Hindlimb muscle (tissue), 1 donor: Measurements from ENCODE around the gene FCN1. TPM values are rescaled to one million over a fixed set of nuclear protein-coding genes. Genes with fewer than 3 reads are reported as not detected.

Experiments used
- DNase-seq: peaks from one replicate; pipeline ENCODE4 v3.0.0-alpha.2; 2013
- polyA plus RNA-seq: library from polyadenylated mRNA; unstranded; fragments of 120-200 nt; gene quantifications from one replicate; pipeline ENCODE4 v1.2.1, GENCODE V29; 2013; ENCODE audit not compliant: insufficient read length

FCN1 gene
- polyA plus RNA-seq, 1 donor = 3.8 TPM

- no peak for DNase-seq
Measured at GRCh38 chr9:134951461-134951860, 33.7 kb upstream of the FCN1 start.

GRCh38 chr9:134950386-134951210, 32.9 kb upstream of the FCN1 start:
- DNase-seq = no peak

- no peak for DNase-seq
Measured at GRCh38 chr9:134949681-134950385, 32.1 kb upstream of the FCN1 start.

DNA sequence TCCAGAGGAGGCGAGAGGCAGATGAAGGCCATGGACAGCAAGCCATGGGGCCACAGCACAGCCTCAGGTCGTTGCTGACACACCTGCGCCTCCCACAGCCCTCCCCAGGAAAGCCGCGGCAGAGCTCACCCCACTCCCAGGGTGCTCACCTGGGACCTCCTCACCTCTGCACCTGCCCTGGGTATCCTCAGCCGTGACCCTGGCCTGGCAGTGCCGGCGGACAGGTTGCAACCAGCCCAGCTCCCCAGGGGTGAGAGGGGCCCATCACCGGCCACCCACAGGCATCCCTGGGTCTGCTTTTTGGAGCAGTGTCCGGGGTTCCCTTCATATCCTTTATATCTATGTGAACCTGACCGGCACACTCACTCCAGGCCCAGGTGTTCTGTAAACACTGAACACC, 30.4 kb upstream of the FCN1 start:
- DNase-seq = no peak

GRCh38 chr9:134947265-134947955, 29.7 kb upstream of the FCN1 start:
- no peak for DNase-seq

DNA sequence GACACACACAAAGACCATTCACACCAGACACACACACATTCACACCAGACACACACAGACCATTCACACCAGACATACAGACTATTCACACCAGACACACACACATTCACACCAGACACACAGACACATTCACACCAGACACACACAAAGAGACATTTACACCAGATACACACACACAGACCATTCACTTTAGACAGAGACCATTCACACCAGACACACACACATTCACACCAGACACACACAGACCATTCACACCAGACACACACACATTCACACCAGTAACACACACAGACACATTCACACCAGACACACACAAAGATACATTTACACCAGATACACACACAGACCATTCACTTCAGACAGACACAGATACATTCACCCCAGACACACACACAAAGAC, 29.0 kb upstream of the FCN1 start:
- DNase-seq = no peak

GRCh38 chr9:134945509-134946275, 28.0 kb upstream of the FCN1 start:
- DNase-seq = no peak

GRCh38 chr9:134944916-134945315, 27.2 kb upstream of the FCN1 start:
- DNase-seq = no peak

GRCh38 chr9:134944351-134944802, 26.7 kb upstream of the FCN1 start:
- no peak for DNase-seq

GRCh38 chr9:134943836-134944235, 26.1 kb upstream of the FCN1 start:
- no peak for DNase-seq

GRCh38 chr9:134943411-134943810, 25.7 kb upstream of the FCN1 start:
- no peak for DNase-seq

DNA sequence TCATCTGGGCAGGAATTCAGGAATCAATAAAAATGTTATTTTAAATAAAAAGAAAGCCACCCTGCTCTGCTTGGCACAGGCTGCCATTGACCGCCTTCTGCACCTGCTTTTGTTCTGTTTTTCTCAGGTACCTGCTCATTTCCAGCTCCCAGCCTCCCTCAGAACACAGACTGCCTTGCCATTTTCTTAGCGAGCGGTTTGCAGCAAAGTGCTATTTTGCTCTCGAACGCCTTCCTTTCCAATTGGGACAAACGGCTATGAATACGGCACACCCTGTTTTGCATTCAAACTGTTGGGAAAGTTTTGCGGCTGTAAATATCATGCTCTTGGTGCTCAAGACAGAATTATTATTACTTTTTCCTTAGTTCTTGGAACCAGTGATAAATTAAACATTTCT, 25.1 kb upstream of the FCN1 start:
- DNase-seq = no peak

DNA sequence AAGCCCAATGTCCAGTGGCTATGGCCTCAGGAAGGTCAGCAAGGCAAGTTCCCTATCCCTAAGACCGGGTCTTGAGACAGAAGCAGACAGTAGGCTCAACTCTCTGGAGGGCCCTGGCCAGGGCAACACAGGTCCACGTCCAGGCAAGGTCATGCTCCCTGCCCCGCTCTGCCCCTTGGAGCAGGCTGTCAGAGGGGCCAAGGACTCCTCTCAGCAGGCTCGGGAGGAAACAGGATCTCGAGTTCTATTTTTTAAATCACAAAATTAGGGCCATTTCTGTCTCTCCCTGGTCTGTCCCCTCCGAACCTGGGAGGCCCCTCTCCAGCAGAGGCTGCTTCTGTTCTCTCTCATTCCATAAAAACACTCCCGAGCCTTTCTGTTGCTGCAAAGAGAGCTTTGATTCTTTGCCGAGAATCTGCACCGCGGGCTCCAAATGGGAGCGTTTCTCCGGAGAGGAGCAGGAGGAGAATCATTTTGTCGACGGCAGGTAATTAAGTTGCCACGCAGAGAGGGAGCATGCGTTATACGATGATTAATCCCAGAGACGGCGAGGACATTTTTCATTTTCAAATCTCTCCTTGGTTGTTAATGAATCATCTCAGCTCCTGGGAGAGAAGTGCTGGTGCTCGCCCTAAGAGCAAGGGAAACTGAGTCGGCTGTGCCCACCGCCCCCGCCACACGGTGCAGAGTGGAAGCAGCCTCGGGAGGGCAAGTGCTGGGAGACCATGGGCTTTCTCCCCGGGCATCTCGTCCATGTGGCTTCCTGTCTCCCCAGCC, 24.5 kb upstream of the FCN1 start:
- DNase-seq = no peak

- no peak for DNase-seq
Measured at GRCh38 chr9:134940236-134941208, 22.8 kb upstream of the FCN1 start.

DNA sequence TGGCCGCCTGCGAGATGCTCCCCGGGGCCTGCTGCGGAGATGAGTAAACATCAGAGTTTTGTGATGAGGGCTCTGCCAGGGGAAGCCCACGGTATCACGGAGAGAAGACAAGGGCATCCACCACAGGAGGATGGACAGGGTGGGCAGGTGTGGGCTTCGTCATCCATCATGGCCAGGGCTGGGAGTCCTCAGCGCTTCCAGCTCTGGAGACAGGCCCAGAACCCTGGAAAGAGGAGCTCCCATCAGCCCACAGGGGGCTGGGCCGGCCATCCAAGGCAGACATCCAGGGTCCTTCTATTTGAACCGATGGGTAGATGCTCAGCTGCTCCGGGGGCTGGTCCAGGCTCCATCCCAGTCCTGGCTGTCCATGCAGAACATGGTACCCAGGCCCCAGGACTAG, 22.1 kb upstream of the FCN1 start:
- DNase-seq = no peak

DNA sequence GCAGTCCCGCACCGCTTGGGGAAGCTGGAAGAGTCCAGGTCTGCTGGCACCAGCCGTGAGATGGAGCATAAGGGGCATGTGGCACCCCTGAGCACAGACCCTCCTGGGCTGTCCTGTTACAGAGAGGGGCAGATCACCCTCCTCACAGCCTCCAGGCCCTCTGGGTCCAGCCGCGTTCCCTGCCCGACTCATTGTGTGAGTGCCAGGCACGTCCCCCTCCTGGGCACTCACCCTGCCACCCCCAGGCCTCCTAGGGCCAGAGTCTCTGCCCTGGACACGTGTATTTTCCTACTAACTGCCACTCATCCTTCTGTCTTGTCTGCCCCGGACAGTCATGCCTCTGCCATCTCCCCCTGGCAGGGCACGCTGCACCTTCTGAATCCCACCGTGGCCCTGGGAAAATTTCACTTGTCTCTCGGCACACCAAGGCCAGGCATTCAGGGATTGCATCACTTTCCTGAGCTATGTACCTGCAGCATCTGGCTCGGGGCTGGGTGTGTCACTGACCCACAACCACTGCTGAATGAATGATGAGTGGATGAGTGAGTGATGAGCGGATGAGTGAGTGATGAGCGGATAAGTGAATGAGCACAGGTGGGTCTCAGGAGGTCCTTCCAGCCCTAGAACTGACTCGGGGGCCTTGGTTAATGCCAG, 21.5 kb upstream of the FCN1 start:
- DNase-seq = no peak

DNA sequence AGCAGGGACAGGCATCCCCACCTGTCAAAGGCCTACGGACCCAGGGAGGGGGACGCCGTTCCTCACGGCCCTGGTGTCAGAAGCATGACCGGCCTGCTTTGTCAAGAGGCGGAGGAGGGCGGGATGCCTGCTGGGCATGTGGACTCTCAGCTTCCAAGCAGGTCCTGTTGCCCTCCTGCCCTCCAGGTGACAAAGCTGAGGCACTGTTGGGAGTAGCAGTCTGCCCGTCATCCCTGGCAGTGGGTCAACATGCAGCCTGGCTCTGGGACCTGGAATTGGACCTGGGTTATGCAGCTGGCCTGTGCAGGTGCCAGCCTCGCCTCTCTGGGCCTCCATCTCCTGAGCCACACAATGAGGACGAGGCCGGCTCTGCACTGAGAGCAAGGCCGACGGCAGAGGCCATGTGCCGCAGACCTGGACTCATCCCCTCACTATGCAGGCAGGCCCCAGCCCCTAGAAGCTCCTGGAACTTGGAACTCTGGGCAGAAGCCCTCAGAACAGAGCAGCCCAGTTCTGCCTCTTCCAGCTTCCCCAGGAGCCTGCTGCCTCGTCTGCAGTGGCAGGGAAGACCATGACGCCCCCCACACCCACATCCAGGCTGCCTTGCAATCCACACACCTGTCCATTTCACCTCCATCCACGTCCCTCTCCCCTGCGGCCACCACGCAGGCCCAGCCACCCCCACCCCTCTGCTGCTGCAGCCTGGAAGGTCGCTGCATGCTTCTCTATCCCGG, 20.8 kb upstream of the FCN1 start:
- DNase-seq = no peak

DNA sequence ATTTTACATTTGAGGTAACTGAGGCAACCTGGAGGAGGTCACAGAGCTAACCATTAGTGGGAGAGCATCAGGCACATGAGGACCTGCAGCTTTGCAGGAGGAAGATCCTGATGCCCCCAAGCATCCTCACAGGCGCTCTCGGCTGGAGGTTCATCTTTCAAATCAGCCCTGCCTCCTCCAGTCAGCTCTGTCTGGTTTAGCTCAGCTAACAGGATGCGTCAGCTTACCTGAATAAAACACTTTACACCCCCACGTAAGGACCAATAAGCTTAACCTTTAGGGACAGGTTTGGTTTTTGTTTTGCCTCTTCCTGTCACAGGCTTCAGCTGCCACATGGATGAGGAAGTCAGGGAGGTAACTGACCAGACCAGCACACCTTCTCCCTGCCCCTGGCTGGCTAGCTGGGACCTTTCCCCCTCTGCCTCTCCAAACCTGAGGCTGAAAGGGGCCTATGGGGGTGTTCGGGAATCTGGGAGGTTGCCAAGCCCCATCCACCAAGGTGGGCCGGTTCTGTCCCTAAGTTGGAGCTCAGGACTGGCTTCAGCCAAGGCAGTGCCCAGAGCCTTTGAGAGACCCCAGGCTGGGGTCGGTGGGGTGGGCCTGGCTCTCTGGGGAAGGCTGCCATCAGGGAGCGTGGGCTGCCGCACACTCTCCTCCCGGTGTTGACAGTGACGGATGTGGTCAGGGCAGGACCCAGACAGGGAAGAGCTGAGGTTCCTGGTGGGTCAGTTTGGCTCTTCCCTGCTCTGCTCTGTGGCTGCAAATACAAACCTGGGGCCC, 20.0 kb upstream of the FCN1 start:
- DNase-seq = no peak

DNA sequence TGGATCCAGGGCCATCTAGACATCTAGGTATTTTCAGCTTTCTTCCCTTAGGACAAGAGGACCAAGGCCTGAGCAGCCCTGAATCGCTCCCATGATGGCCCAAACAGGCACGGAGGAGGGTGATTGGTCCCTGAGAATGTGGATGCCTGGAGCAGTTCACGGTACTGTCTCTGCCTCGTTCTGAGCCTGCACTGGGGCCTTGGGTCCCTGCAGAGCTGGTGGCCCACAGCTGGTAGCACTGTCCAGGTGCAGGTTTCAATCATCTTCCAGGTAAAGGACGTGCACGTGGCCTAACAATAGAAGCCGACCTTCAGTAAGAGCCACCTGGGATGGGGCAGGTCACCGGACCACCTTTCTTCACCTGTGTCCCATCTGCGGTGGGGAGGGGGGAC, 19.4 kb upstream of the FCN1 start:
- no peak for DNase-seq
